HepG2 (cell line): ENCODE measurements around the gene SRSF12. TPM values are rescaled to one million over a fixed set of nuclear protein-coding genes. Genes with fewer than 3 reads are reported as not detected.

ENCODE experiments used
- ASH2L ChIP-seq: fragments of 300-600, 200-600 bp; sonication (generic); IDR thresholded peaks from 2 replicates; pipeline ENCODE4 v1.7.0; 2017; ENCODE audit warnings: low read depth, mild to moderate bottlenecking, moderate library complexity, mixed read lengths, low read length; ENCODE audit not compliant: insufficient read length
- BRCA1 ChIP-seq: sonication (generic); formaldehyde crosslinking; IDR thresholded peaks from 2 replicates; pipeline ENCODE4 v1.4.0; 2020; ENCODE audit warnings: missing genetic modification reagents
- CBX5 ChIP-seq: sonication (generic); formaldehyde crosslinking; IDR thresholded peaks from 2 replicates; pipeline ENCODE4 v1.4.0; 2020; ENCODE audit warnings: missing genetic modification reagents, borderline replicate concordance
- HOMEZ ChIP-seq: IDR thresholded peaks from 2 replicates; pipeline ENCODE4 v1.6.1; 2016; ENCODE audit warnings: low read depth
- MAF1 ChIP-seq: sonication (generic); formaldehyde crosslinking; IDR thresholded peaks from 2 replicates; pipeline ENCODE4 v1.5.0; 2020; ENCODE audit warnings: missing genetic modification reagents, borderline replicate concordance
- MXD3 ChIP-seq: IDR thresholded peaks from 2 replicates; pipeline ENCODE4 v1.6.1; 2016; ENCODE audit warnings: mild to moderate bottlenecking, missing biosample characterization, missing genetic modification reagents
- PATZ1 ChIP-seq: sonication (generic); formaldehyde crosslinking; IDR thresholded peaks from 2 replicates; pipeline ENCODE4 v1.4.0; 2020; ENCODE audit warnings: missing genetic modification reagents
- REST ChIP-seq, 2 experiments: IDR thresholded peaks; 2 replicates each; pipeline ENCODE4 v1.6.1; 2011 to 2012; ENCODE audit warnings: low read length in 2 of 2, borderline replicate concordance in 1 of 2, low read depth in 1 of 2, mild to moderate bottlenecking in 1 of 2, moderate library complexity in 1 of 2
- TMF1 ChIP-seq: sonication (generic); formaldehyde crosslinking; IDR thresholded peaks from 2 replicates; pipeline ENCODE4 v1.8.1; 2022; ENCODE audit warnings: low read depth, missing genetic modification reagents
- ZC3H4 ChIP-seq: sonication (generic); formaldehyde crosslinking; IDR thresholded peaks from 2 replicates; pipeline ENCODE4 v1.4.0; 2020; ENCODE audit warnings: missing genetic modification reagents, borderline replicate concordance
- ZFP91 ChIP-seq: sonication (generic); formaldehyde crosslinking; IDR thresholded peaks from 2 replicates; pipeline ENCODE4 v1.9.0; 2022; ENCODE audit warnings: missing genetic modification reagents, mild to moderate bottlenecking, borderline replicate concordance
- ZMYM4 ChIP-seq: sonication (generic); formaldehyde crosslinking; IDR thresholded peaks from 2 replicates; pipeline ENCODE4 v1.8.1; 2023; ENCODE audit warnings: mild to moderate bottlenecking, missing genetic modification reagents
- ZNF264 ChIP-seq: sonication (generic); formaldehyde crosslinking; IDR thresholded peaks from 2 replicates; pipeline ENCODE4 v1.4.0; 2020; ENCODE audit warnings: missing genetic modification reagents
- ZNF503 ChIP-seq: sonication (generic); formaldehyde crosslinking; IDR thresholded peaks from 2 replicates; pipeline ENCODE4 v1.4.0; 2020; ENCODE audit warnings: missing genetic modification reagents
- ZNF788 ChIP-seq: sonication (generic); formaldehyde crosslinking; IDR thresholded peaks from 2 replicates; pipeline ENCODE4 v1.5.0; 2020; ENCODE audit warnings: mild to moderate bottlenecking, missing genetic modification reagents, borderline replicate concordance
- polyA plus RNA-seq, 8 experiments: library from polyadenylated mRNA; depleted of rRNA in 3 of 8; stranded (reverse) in 7 of 8; unstranded in 1 of 8; fragments of >200 nt; fragmentation: Illumina TruSeq in 4 of 8; extraction: Trizol in 4 of 8; gene quantifications; 2 replicates each; pipeline versions ENCODE4 v1.2.1 to v1.2.3, GENCODE V29; 2011 to 2016; ENCODE audit warnings: low read depth in 4 of 8, missing spikeins in 1 of 8, mixed read lengths in 1 of 8; ENCODE audit not compliant: insufficient read depth in 1 of 8
- total RNA-seq, 5 experiments: library from RNA; depleted of rRNA; stranded (reverse); fragments of >200 nt; fragmentation: Illumina TruSeq; extraction: Trizol; gene quantifications; 2 replicates each; pipeline ENCODE4 v1.2.3, GENCODE V29; 2016; ENCODE audit warnings: low read depth in 1 of 5

The SRSF12 gene
- total and polyA plus RNA-seq, 2 of the 13 experiments (the other 11 are each of a cell fraction or from before 2014, with no cell fraction given), result 1.7 to 1.9 TPM

GRCh38 chr6:89081423-89082322, 36.2 kb downstream of the SRSF12 start (continued):
- TF ChIP-seq HOMEZ (no peak), ZNF264 (CRISPR knock-in tag) (peak; percentile 38; the same call in 1 of the 2 replicates), ZMYM4 (peak; percentile 77; the same call in 1 of the 2 replicates), ZC3H4 (CRISPR knock-in tag) (no peak), REST (IDR thresholded peaks at IDR 0.05; ENCODE audit: borderline replicate concordance in 1 of 2, low read depth in 1 of 2, low read length in 2 of 2) (no peak), ZNF788 (peak; percentile 95; the same call in 1 of the 2 replicates), BRCA1 (CRISPR knock-in tag) (peak; percentile 64; the same call in 1 of the 2 replicates), ASH2L (peak; percentile 59), MAF1 (CRISPR knock-in tag) (peak; percentile 77; the same call in 1 of the 2 replicates), CBX5 (CRISPR knock-in tag) (no peak), PATZ1 (CRISPR knock-in tag) (peak; percentile 93), ZFP91 (CRISPR knock-in tag) (peak; percentile 77), MXD3 (peak; percentile 66; the same call in 1 of the 2 replicates), TMF1 (CRISPR knock-in tag) (peak; percentile 63; the same call in 1 of the 2 replicates), ZNF503 (CRISPR knock-in tag) (peak; percentile 81; the same call in 1 of the 2 replicates)
